Measurements from ENCODE around the gene GPC6. TPM values are rescaled to one million over a fixed set of nuclear protein-coding genes. Genes with fewer than 3 reads are reported as not detected.

GPC6 gene
- total RNA-seq, 4 donors from 2014 or later = 2.7 to 5.7 (median 4.4) TPM

- Histone ChIP-seq H3K27me3 (peaks cover 3% of the 10 kb centered on the region), H3K4me3 (no peak overlapping the region), H3K4me1 (no peaks in the 10 kb centered on the region), H3K9me3 (no peaks in the 10 kb centered on the region), H3K36me3 (no peaks in the 10 kb centered on the region), H3K27ac (no peak overlapping the region)
- TF ChIP-seq POLR2AphosphoS5 (IDR thresholded peaks at IDR 0.05) = no peak
- DNase-seq (ENCODE audit: low spot score in 2 of 2) = no peak
These were observed 1187.0 kb downstream of the GPC6 start for GRCh38 chr13:94413598-94413944.

GRCh38 chr13:94414141-94414540 is 1187.5 kb downstream of the GPC6 start:
- peaks cover 3% of the 10 kb centered on the region for H3K27me3 ChIP-seq
- 89% methylated on average over 1 of the region's 1 CpG for WGBS
- no peak overlapping the region for H3K27ac ChIP-seq

GRCh38 chr13:94414708-94415107 is 1188.1 kb downstream of the GPC6 start:
- Histone ChIP-seq H3K4me3 (no peak overlapping the region), H3K4me1 (no peaks in the 10 kb centered on the region), H3K27me3 (peaks cover 3% of the 10 kb centered on the region), H3K9me3 (no peaks in the 10 kb centered on the region), H3K27ac (no peak overlapping the region), H3K36me3 (no peaks in the 10 kb centered on the region)
- DNase-seq (ENCODE audit: low spot score in 2 of 2) = no peak
- TF ChIP-seq EP300 (IDR thresholded peaks at IDR 0.05) (no peak), CTCF (IDR thresholded peaks at IDR 0.05) (no peak), POLR2A (IDR thresholded peaks at IDR 0.05) (no peak), POLR2AphosphoS5 (IDR thresholded peaks at IDR 0.05) (no peak)
- WGBS = 24% methylated on average over 4 of the region's 4 CpGs

More at GRCh38 chr13:94414141-94414540, 1187.5 kb downstream of the GPC6 start:
- Histone ChIP-seq H3K4me1 (no peaks in the 10 kb centered on the region), H3K4me3 (no peak overlapping the region), H3K9me3 (no peaks in the 10 kb centered on the region), H3K36me3 (no peaks in the 10 kb centered on the region)
- TF ChIP-seq EP300 (IDR thresholded peaks at IDR 0.05) (no peak), POLR2AphosphoS5 (IDR thresholded peaks at IDR 0.05) (no peak), CTCF (IDR thresholded peaks at IDR 0.05) (no peak), POLR2A (IDR thresholded peaks at IDR 0.05) (no peak)
- DNase-seq (ENCODE audit: low spot score in 2 of 2) = no peak

GRCh38 chr13:94415500-94416237 is 1189.1 kb downstream of the GPC6 start:
- Histone ChIP-seq H3K27me3 (peaks cover 3% of the 10 kb centered on the region), H3K36me3 (no peaks in the 10 kb centered on the region), H3K4me1 (no peaks in the 10 kb centered on the region), H3K27ac (no peak overlapping the region), H3K9me3 (no peaks in the 10 kb centered on the region), H3K4me3 (no peak overlapping the region)
- TF ChIP-seq EP300 (IDR thresholded peaks at IDR 0.05) (no peak), POLR2AphosphoS5 (IDR thresholded peaks at IDR 0.05) (no peak), CTCF (IDR thresholded peaks at IDR 0.05) (no peak), POLR2A (IDR thresholded peaks at IDR 0.05) (no peak)
- 67% methylated on average over 7 of the region's 7 CpGs for WGBS
- no peak for DNase-seq (ENCODE audit: low spot score in 2 of 2)

GRCh38 chr13:94416454-94417080 is 1190.0 kb downstream of the GPC6 start:
- Histone ChIP-seq H3K9me3 (no peaks in the 10 kb centered on the region), H3K27me3 (peaks cover 3% of the 10 kb centered on the region), H3K27ac (no peak overlapping the region), H3K4me3 (no peak overlapping the region), H3K4me1 (no peaks in the 10 kb centered on the region), H3K36me3 (no peaks in the 10 kb centered on the region)
- DNase-seq (ENCODE audit: low spot score in 2 of 2) = no peak
- 62% methylated on average over 7 of the region's 7 CpGs for WGBS
- TF ChIP-seq POLR2AphosphoS5 (IDR thresholded peaks at IDR 0.05) = no peak
- TF ChIP-seq EP300 (IDR thresholded peaks at IDR 0.05) = no peak
- TF ChIP-seq POLR2A (IDR thresholded peaks at IDR 0.05) = no peak
- TF ChIP-seq CTCF (IDR thresholded peaks at IDR 0.05) = no peak

All from suprapubic skin (tissue), 4 donors.